SK-N-SH (cell line): ENCODE measurements around the gene C11orf65. TPM values are rescaled to one million over a fixed set of nuclear protein-coding genes. Genes with fewer than 3 reads are reported as not detected.

ENCODE experiments used
- CTCF ChIA-PET: fragments of 300-600, 350-600 bp; formaldehyde crosslinking; extraction: SDS; loops from one replicate; lab custom pipeline; 2021; lab: Yijun Ruan, JAX
- POLR2A ChIA-PET: fragments of 350-600 bp; sonication (Branson Sonifier 250); formaldehyde crosslinking; extraction: SDS; loops from one replicate; lab custom pipeline; 2020; ENCODE audit warnings: antibody characterized with exemption, inconsistent platforms; lab: Yijun Ruan, JAX
- DNase-seq: peaks from one replicate; pipeline ENCODE4 v3.0.0; 2012
- H2AFZ ChIP-seq: fragments of 200-600 bp; sonication (generic); 2 replicates; pipeline ENCODE4 v1.8.1; 2016; ENCODE audit warnings: antibody characterized with exemption, mild to moderate bottlenecking, low read depth
- H3F3A ChIP-seq: fragments of 200-600 bp; sonication (generic); replicated peaks from 2 replicates; pipeline ENCODE3; 2016; ENCODE audit warnings: antibody characterized with exemption, mild to moderate bottlenecking; ENCODE audit not compliant: insufficient read depth
- H3K27ac ChIP-seq, 2 experiments: fragments of 200-500 bp in 1 of 2; fragments of 200-600 bp in 1 of 2; sonication (Bioruptor generic) in 1 of 2; sonication (generic), shearing (Covaris generic) in 1 of 2; 2 replicates each; pipeline versions ENCODE4 v1.5.1 to v1.6.1; 2014 to 2016; ENCODE audit warnings: low read depth in 2 of 2, inconsistent platforms in 1 of 2, low read length in 1 of 2, mild to moderate bottlenecking in 1 of 2, mixed read lengths in 1 of 2
- H3K27me3 ChIP-seq: fragments of 200-600 bp; sonication (generic), shearing (Covaris generic); 2 replicates; pipeline ENCODE4 v1.6.1; 2016; ENCODE audit warnings: mixed run types; ENCODE audit not compliant: insufficient read depth
- H3K36me3 ChIP-seq, 2 experiments: fragments of 200-500 bp in 1 of 2; fragments of 200-600 bp in 1 of 2; sonication (Bioruptor generic) in 1 of 2; sonication (generic) in 1 of 2; replicated peaks in 1 of 2; 2 replicates each; pipeline versions ENCODE3 to v1.5.1; 2014 to 2016; ENCODE audit warnings: low read length in 1 of 2, mild to moderate bottlenecking in 1 of 2; ENCODE audit not compliant: insufficient read depth in 2 of 2, control insufficient read depth in 1 of 2
- H3K4me1 ChIP-seq, 2 experiments: fragments of 200-500 bp in 1 of 2; fragments of 200-600 bp in 1 of 2; sonication (Bioruptor generic) in 1 of 2; sonication (generic), shearing (Covaris generic) in 1 of 2; 2 replicates each; pipeline versions ENCODE4 v1.5.1 to v1.6.1; 2014 to 2016; ENCODE audit warnings: low read depth in 1 of 2, low read length in 1 of 2, mixed run types in 1 of 2; ENCODE audit not compliant: insufficient read depth in 2 of 2, control insufficient read depth in 1 of 2
- H3K4me2 ChIP-seq: fragments of 200-600 bp; sonication (generic), shearing (Covaris generic); 2 replicates; pipeline ENCODE4 v1.6.1; 2017; ENCODE audit warnings: mixed run types
- H3K4me3 ChIP-seq, 2 experiments: fragments of 200-500 bp in 1 of 2; fragments of 200-600 bp in 1 of 2; sonication (Bioruptor generic) in 1 of 2; sonication (generic), shearing (Covaris generic) in 1 of 2; 2 replicates each; pipeline versions ENCODE4 v1.5.1 to v1.8.1; 2014 to 2016; ENCODE audit warnings: low read depth in 2 of 2, inconsistent platforms in 1 of 2, low read length in 1 of 2, mild to moderate bottlenecking in 1 of 2, mixed read lengths in 1 of 2, moderate library complexity in 1 of 2
- H3K79me2 ChIP-seq: fragments of 200-600 bp; sonication (generic); 2 replicates; pipeline ENCODE4 v1.8.1; 2017; ENCODE audit warnings: mild to moderate bottlenecking; ENCODE audit not compliant: insufficient read depth
- H3K9ac ChIP-seq: fragments of 200-600 bp; sonication (generic); 2 replicates; pipeline ENCODE4 v1.6.1; 2017; ENCODE audit warnings: mixed run types
- H3K9me2 ChIP-seq: fragments of 200-600 bp; sonication (generic); 2 replicates; pipeline ENCODE4 v1.6.1; 2017; ENCODE audit warnings: mixed run types
- H3K9me3 ChIP-seq: fragments of 200-600 bp; sonication (generic); 2 replicates; pipeline ENCODE4 v1.6.1; 2017; ENCODE audit warnings: mixed run types, mild to moderate bottlenecking, moderate library complexity
- H4K20me1 ChIP-seq: fragments of 200-600 bp; sonication (generic); 2 replicates; pipeline ENCODE4 v1.6.1; 2017; ENCODE audit warnings: mild to moderate bottlenecking, mixed run types; ENCODE audit not compliant: insufficient read depth
- CHD2 ChIP-seq: fragments of 150-350 bp; IDR thresholded peaks from 2 replicates; pipeline ENCODE4 v1.6.1; 2018; ENCODE audit warnings: low read length; ENCODE audit not compliant: partially characterized antibody
- EZH2phosphoT487 ChIP-seq: fragments of 200-600 bp; sonication (generic); IDR thresholded peaks from 2 replicates; pipeline ENCODE4 v1.6.1; 2017; ENCODE audit warnings: low read depth, mixed run types, mild to moderate bottlenecking, antibody characterized with exemption, moderate library complexity, borderline replicate concordance
- FOSL2 ChIP-seq: IDR thresholded peaks from 2 replicates; pipeline ENCODE4 v1.4.0; 2012; ENCODE audit warnings: low read depth, mild to moderate bottlenecking, moderate library complexity, borderline replicate concordance
- FOXJ3 ChIP-seq: sonication (generic); formaldehyde crosslinking; IDR thresholded peaks from 2 replicates; pipeline ENCODE4 v1.5.1; 2020; ENCODE audit warnings: mild to moderate bottlenecking, missing genetic modification reagents
- GATA2 ChIP-seq: sonication (generic); formaldehyde crosslinking; IDR thresholded peaks from 2 replicates; pipeline ENCODE4 v1.5.0; 2020; ENCODE audit warnings: mild to moderate bottlenecking, missing genetic modification reagents
- MEF2A ChIP-seq: IDR thresholded peaks from 2 replicates; pipeline ENCODE4 v1.4.0; 2012; ENCODE audit warnings: low read depth, borderline replicate concordance
- MXI1 ChIP-seq: IDR thresholded peaks from 2 replicates; pipeline ENCODE4 v1.6.1; 2012; ENCODE audit warnings: mild to moderate bottlenecking, low read depth, low read length, improper control_type of control experiment
- NFIC ChIP-seq: IDR thresholded peaks from 2 replicates; pipeline ENCODE4 v1.4.0; 2012; ENCODE audit warnings: borderline replicate concordance
- POLR2AphosphoS5 ChIP-seq: IDR thresholded peaks from 2 replicates; pipeline ENCODE4 v1.6.1; 2012; ENCODE audit warnings: low read depth, low read length
- RFX5 ChIP-seq: IDR thresholded peaks from 2 replicates; pipeline ENCODE4 v1.6.1; 2012; ENCODE audit warnings: mild to moderate bottlenecking, improper control_type of control experiment, low read length
- SIN3A ChIP-seq: IDR thresholded peaks from 2 replicates; pipeline ENCODE4 v1.6.1; 2012; ENCODE audit warnings: low read depth, mild to moderate bottlenecking, low read length, moderate library complexity, borderline replicate concordance
- TCF12 ChIP-seq: IDR thresholded peaks from 2 replicates; pipeline ENCODE4 v1.4.0; 2012
- TEAD4 ChIP-seq: IDR thresholded peaks from 2 replicates; pipeline ENCODE4 v1.4.0; 2012; ENCODE audit warnings: mild to moderate bottlenecking, borderline replicate concordance; ENCODE audit not compliant: insufficient read depth
- YY1 ChIP-seq: IDR thresholded peaks from 2 replicates; pipeline ENCODE4 v1.4.0; 2012; ENCODE audit warnings: low read depth, mild to moderate bottlenecking
- WGBS: methylation state at CpG from one replicate; pipeline ENCODE4 v1.1.6; 2017; ENCODE audit warnings: low lambda C conversion rate; 5-methylcytosine and 5-hydroxymethylcytosine counted together
- polyA plus RNA-seq, 3 experiments: library from polyadenylated mRNA; depleted of rRNA; stranded (reverse); fragments of >200 nt; gene quantifications; 2 replicates each; pipeline ENCODE4 v1.2.3, GENCODE V29; 2012
- TF ChIP-seq, protein P1 (sequence below): IDR thresholded peaks from 2 replicates; pipeline ENCODE4; 2012
- TF ChIP-seq, protein P2 (sequence below): IDR thresholded peaks from 2 replicates; pipeline ENCODE4 v1.4.0; 2012; ENCODE audit warnings: low read depth
- TF ChIP-seq, protein P3 (sequence below): fragments of 150-350 bp; IDR thresholded peaks from 2 replicates; pipeline ENCODE4 v1.6.1; 2016; ENCODE audit warnings: mild to moderate bottlenecking, low read depth, low read length
- TF ChIP-seq, protein P4 (sequence below): fragments of 200-600 bp; sonication (generic); IDR thresholded peaks from 2 replicates; pipeline ENCODE4 v1.6.1; 2017; ENCODE audit warnings: antibody characterized with exemption, mild to moderate bottlenecking, moderate library complexity

C11orf65 gene
- polyA plus RNA-seq, 1 of the 3 experiments (the other 2 are of a cell fraction) = 0.07 TPM

DNA sequence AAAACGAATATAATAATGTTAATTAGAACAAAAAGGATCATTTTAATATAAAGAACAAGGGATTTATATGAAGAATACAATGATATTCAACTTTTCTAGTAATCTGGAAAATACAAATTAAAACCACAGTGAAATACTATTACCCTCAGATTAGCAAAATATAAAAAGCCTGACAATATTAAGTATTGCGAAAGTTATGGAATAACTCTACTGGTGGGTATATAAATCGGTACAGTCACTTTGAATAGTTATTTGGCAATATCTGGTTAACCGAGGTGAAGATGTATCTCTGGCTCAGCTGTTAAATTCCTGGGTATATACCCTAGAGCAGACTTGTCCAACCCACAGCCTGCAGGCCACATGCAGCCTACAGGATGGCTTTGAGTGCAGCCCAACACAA lies 125.7 kb downstream of the C11orf65 start:
- Histone ChIP-seq H3F3A (no peaks in the 10 kb centered on the region), H3K4me1 (no peaks in the 10 kb centered on the region), H3K27ac (no peak overlapping the region), H3K27me3 (no peaks in the 10 kb centered on the region), H3K79me2 (no peaks in the 10 kb centered on the region), H3K9me2 (no peaks in the 10 kb centered on the region), H3K9me3 (no peaks in the 10 kb centered on the region), H3K36me3 (peaks cover 20 to 27% of the 10 kb centered on the region in 2 experiments), H2AFZ (no peak overlapping the region), H4K20me1 (no peaks in the 10 kb centered on the region), H3K9ac (no peak overlapping the region), H3K4me3 (no peak overlapping the region), H3K4me2 (no peak overlapping the region)
- ChIA-PET POLR2A (no interaction called here), CTCF (interaction anchor here (1.0 kb wide), 1 partner anchor 307 kb away, joined by 3 read pairs; no protein-coding TSS in a partner anchor)
- WGBS = 94% methylated on average over 4 of the region's 4 CpGs
- no peak for DNase-seq
- TF ChIP-seq TCF12 (no peak), RFX5 (no peak), FOXJ3 (CRISPR knock-in tag) (no peak), POLR2AphosphoS5 (no peak), FOSL2 (no peak), TEAD4 (no peak), YY1 (no peak), CHD2 (no peak)
- TF ChIP-seq, protein P1, sequence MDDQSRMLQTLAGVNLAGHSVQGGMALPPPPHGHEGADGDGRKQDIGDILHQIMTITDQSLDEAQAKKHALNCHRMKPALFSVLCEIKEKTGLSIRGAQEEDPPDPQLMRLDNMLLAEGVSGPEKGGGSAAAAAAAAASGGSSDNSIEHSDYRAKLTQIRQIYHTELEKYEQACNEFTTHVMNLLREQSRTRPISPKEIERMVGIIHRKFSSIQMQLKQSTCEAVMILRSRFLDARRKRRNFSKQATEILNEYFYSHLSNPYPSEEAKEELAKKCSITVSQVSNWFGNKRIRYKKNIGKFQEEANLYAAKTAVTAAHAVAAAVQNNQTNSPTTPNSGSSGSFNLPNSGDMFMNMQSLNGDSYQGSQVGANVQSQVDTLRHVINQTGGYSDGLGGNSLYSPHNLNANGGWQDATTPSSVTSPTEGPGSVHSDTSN = no peak
- TF ChIP-seq, protein P2, sequence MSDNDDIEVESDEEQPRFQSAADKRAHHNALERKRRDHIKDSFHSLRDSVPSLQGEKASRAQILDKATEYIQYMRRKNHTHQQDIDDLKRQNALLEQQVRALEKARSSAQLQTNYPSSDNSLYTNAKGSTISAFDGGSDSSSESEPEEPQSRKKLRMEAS = no peak

DNA sequence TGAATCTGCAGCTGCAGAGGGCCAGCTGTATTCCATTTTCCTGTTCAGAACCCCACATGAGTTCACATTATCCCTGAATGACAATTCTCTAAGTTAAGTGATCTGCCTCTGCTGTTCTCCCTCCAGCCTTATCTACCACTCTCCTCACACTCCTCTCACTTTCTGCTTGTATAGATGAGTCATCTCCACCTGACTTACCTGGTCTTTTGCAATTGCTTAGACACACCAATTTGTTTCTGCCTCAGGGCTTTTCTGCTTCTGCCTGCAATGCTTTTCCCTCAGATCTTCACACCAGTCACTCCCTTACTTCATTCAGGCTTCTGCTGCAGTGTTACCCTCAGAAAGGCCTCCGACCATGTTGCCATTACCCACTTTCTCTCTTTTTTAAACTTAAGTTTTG lies 126.4 kb downstream of the C11orf65 start:
- POLR2A ChIA-PET = no interaction called here
- Histone ChIP-seq H3K27ac (no peak overlapping the region), H3K4me3 (no peak overlapping the region), H3K9me3 (no peaks in the 10 kb centered on the region), H3K9me2 (no peaks in the 10 kb centered on the region), H3K4me1 (no peaks in the 10 kb centered on the region), H3K27me3 (no peaks in the 10 kb centered on the region), H3F3A (no peaks in the 10 kb centered on the region), H4K20me1 (no peaks in the 10 kb centered on the region), H3K36me3 (peaks cover 18 to 30% of the 10 kb centered on the region in 2 experiments), H2AFZ (no peak overlapping the region), H3K79me2 (no peaks in the 10 kb centered on the region), H3K4me2 (no peak overlapping the region), H3K9ac (no peak overlapping the region)
- CTCF ChIA-PET = no interaction called here
- DNase-seq = no peak
- no peak for TF ChIP-seq MXI1
- 89% methylated on average over 1 of the region's 1 CpG for WGBS

DNA sequence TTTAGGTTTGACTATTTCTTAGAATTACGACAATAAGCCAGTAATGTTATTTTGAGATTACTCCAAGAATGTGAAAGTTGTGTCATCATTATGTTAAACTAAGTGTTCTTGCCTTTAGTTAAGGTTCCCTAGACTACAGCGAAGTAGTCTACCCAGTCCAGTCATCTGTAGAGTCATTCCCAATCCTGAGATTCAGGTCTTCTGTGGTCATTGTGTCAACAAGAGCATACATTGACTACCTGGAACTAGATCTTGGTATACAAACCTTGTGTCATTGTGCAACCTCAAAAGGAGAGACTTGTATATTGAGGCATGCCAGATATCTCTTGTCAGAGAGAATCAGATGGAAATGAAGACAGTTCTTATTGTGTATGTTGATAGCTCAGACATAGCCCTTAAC lies 128.6 kb downstream of the C11orf65 start:
- no peak overlapping the region for H3K27ac ChIP-seq
- 88% methylated on average over 2 of the region's 2 CpGs for WGBS
- TF ChIP-seq, protein P3, sequence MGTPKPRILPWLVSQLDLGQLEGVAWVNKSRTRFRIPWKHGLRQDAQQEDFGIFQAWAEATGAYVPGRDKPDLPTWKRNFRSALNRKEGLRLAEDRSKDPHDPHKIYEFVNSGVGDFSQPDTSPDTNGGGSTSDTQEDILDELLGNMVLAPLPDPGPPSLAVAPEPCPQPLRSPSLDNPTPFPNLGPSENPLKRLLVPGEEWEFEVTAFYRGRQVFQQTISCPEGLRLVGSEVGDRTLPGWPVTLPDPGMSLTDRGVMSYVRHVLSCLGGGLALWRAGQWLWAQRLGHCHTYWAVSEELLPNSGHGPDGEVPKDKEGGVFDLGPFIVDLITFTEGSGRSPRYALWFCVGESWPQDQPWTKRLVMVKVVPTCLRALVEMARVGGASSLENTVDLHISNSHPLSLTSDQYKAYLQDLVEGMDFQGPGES = no peak
- TF ChIP-seq SIN3A (no peak), MEF2A (no peak), EZH2phosphoT487 (no peak), NFIC (no peak), GATA2 (no peak)
- TF ChIP-seq, protein P4, sequence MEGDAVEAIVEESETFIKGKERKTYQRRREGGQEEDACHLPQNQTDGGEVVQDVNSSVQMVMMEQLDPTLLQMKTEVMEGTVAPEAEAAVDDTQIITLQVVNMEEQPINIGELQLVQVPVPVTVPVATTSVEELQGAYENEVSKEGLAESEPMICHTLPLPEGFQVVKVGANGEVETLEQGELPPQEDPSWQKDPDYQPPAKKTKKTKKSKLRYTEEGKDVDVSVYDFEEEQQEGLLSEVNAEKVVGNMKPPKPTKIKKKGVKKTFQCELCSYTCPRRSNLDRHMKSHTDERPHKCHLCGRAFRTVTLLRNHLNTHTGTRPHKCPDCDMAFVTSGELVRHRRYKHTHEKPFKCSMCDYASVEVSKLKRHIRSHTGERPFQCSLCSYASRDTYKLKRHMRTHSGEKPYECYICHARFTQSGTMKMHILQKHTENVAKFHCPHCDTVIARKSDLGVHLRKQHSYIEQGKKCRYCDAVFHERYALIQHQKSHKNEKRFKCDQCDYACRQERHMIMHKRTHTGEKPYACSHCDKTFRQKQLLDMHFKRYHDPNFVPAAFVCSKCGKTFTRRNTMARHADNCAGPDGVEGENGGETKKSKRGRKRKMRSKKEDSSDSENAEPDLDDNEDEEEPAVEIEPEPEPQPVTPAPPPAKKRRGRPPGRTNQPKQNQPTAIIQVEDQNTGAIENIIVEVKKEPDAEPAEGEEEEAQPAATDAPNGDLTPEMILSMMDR = no peak

More for the DNA sequence above, 128.6 kb downstream of the C11orf65 start:
- H3F3A ChIP-seq = no peaks in the 10 kb centered on the region
- POLR2A ChIA-PET = no interaction called here
- H4K20me1 ChIP-seq = no peaks in the 10 kb centered on the region
- H3K9me3 ChIP-seq = no peaks in the 10 kb centered on the region
- H2AFZ ChIP-seq = no peak overlapping the region
- H3K36me3 ChIP-seq = peaks cover 16 to 49% of the 10 kb centered on the region in 2 experiments
- no peaks in the 10 kb centered on the region for H3K9me2 ChIP-seq
- no peak overlapping the region for H3K4me3 ChIP-seq
- no peak overlapping the region for H3K4me2 ChIP-seq
- DNase-seq = no peak
- no peaks in the 10 kb centered on the region for H3K79me2 ChIP-seq
- no peak overlapping the region for H3K9ac ChIP-seq
- CTCF ChIA-PET = no interaction called here
- H3K27me3 ChIP-seq = no peaks in the 10 kb centered on the region
- H3K4me1 ChIP-seq = no peaks in the 10 kb centered on the region
